ENCODE data around the gene MAP6. TPM values are rescaled to one million over a fixed set of nuclear protein-coding genes. Genes with fewer than 3 reads are reported as not detected.
A peak's percentile ranks its signal among the peaks of the same experiment; 100 is the strongest.
"Not testable (repeated sequence)": the region's sequence is repeated elsewhere in the genome, so short reads cannot be mapped to it uniquely, and the experiment has no call there.

The MAP6 gene
- total RNA-seq, 2 donors from 2014 or later, result 0.14 TPM; not detected in 1

DNA sequence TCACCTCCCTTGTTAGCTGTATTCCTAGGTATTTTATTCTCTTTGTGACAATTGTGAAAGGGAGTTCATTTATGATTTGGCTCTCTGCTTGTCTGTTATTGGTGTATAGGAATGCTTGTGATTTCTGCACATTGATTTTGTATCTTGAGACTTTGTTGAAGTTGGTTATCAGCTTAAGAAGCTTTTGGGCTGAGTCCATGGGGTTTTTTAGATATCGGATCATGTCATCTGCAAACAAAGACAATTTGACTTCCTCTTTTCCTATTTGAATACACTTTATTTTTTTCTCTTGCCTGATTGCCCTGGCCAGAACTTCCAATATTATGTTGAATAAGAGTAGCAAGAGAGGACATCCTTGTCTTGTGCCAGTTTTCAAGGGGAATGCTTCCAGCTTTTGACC, 15.0 kb upstream of the MAP6 start:
- not testable (repeated sequence) for DNase-seq (ENCODE audit: low spot score); H3K4me3 Mint-ChIP-seq; H3K4me1 Mint-ChIP-seq (ENCODE audit: low read depth in 2 of 2); H3K27ac Mint-ChIP-seq; ATAC-seq
- Mint-ChIP-seq H3K27me3 (peaks cover 44 to 55% of the 10 kb centered on the region in 2 donors), H3K9me3 (peaks cover 12% of the 10 kb centered on the region), H3K36me3 (peaks cover 36% of the 10 kb centered on the region)

DNA sequence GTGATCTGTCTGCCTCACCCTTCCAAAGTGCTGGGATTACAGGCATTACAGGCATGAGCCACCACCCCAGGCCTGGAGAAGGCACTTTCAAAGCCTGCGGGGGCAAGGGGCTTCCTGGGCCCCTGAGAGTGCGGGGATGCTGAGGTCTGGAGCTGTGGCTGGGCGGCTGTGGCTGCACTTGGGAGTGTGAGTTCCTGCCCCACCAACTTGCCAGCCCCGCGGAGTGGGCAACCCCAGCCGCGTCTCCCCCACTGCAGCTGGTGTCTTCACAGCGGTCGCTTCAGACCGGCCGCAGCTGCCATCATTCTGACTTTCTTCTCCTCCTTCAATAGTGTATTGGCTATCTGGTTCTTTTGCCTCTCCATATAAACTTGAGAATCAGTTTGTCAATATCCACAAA, 10.7 kb upstream of the MAP6 start:
- peaks cover under 1% of the 10 kb centered on the region for H3K9me3 Mint-ChIP-seq
- ATAC-seq (no peak), DNase-seq (ENCODE audit: low spot score) (no peak)
- peaks cover 0 to 5% of the 10 kb centered on the region in 2 donors for H3K4me1 Mint-ChIP-seq (ENCODE audit: low read depth in 2 of 2)
- H3K27me3 Mint-ChIP-seq, result peaks cover 32 to 42% of the 10 kb centered on the region in 2 donors
- peaks cover 11% of the 10 kb centered on the region for H3K36me3 Mint-ChIP-seq
- no peak overlapping the region for H3K4me3 Mint-ChIP-seq
- H3K27ac Mint-ChIP-seq, result no peak overlapping the region

DNA sequence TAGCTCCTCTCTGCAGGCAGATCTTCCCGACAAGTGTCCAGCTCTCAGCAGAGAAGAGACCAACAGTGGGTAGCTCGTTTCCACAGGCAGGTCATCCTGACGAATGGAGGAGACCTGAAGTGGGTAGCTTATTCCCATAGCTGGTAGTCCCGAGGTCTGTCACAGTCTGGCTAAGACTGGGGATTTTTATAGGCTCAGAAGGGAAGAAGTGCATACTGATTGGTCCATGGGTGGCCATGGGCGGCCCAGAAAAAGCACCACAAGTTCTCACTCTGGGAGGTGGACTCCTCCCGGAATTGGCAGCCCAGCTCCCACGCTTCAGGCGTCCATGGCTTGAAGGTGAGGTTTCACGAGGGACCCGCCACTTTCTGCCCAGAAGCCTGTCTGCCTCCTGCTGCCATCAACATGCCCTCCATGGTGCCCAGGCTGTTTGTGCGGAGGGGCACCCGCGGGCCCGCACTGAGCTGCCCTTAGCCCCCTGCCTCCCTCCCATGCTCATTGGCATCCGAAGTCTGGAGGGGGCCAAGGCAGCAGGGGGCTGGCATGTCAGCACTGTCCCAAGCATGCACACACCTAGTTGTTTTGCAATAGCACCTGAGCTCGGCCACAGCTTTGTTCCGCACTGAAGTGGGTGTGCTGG, 9.9 kb upstream of the MAP6 start:
- H3K27ac Mint-ChIP-seq, result no peak overlapping the region
- H3K27me3 Mint-ChIP-seq, result peaks cover 28 to 34% of the 10 kb centered on the region in 2 donors
- no peaks in the 10 kb centered on the region for H3K9me3 Mint-ChIP-seq
- H3K4me1 Mint-ChIP-seq (ENCODE audit: low read depth in 2 of 2), result peaks cover 4 to 5% of the 10 kb centered on the region in 2 donors
- no peak overlapping the region for H3K4me3 Mint-ChIP-seq
- H3K36me3 Mint-ChIP-seq, result peaks cover 9% of the 10 kb centered on the region
- DNase-seq (ENCODE audit: low spot score) (no peak), ATAC-seq (no peak)

DNA sequence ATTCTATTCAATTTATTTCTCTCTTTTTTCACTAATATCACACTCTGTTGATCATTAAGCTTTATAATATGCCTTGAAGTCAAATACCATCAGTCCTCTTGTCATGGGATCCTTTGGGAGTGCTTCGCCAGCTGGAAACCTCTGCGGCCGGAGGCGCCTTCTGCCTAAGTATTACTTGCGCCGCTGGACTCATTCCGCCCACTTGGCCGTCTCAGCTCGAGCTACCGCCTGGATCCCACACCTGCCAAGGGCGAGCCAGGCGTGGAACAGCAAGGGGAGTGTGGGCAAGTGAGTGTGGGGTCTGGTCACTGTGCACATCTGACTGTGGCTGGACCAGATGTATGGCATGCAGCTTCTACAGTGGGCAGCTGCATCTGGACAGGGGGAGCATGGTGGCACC, 9.1 kb upstream of the MAP6 start:
- Mint-ChIP-seq H3K4me1 (ENCODE audit: low read depth in 2 of 2) (peaks cover 5 to 6% of the 10 kb centered on the region in 2 donors), H3K9me3 (no peaks in the 10 kb centered on the region), H3K36me3 (peaks cover 7% of the 10 kb centered on the region), H3K4me3 (no peak overlapping the region), H3K27me3 (peaks cover 20 to 26% of the 10 kb centered on the region in 2 donors), H3K27ac (no peak overlapping the region)
- no peak for DNase-seq (ENCODE audit: low spot score)
- no peak for ATAC-seq

DNA sequence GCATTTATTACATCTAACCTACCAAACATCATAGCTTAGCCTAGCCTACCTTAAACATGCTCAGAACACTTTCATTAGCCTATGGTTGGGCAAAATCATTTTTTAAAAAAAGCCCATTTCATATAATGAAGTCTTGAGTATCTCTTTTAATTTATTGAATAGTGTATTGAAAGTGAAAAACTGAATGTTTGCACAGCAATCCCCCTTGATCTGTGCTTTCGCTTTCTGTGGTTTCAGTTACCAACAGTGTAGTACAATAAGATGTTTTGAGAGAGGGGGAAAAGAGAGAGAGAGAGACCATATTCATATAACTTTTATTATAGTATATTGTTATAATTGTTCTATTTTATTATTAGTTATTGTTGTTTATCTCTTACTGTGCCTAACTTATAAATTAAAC, 8.4 kb upstream of the MAP6 start:
- Mint-ChIP-seq H3K9me3 (no peaks in the 10 kb centered on the region), H3K4me1 (ENCODE audit: low read depth in 2 of 2) (peaks cover 5 to 6% of the 10 kb centered on the region in 2 donors), H3K27me3 (peaks cover 16 to 23% of the 10 kb centered on the region in 2 donors), H3K4me3 (no peak overlapping the region), H3K27ac (no peak overlapping the region), H3K36me3 (peaks cover 5% of the 10 kb centered on the region)
- ATAC-seq, result no peak
- no peak for DNase-seq (ENCODE audit: low spot score)

DNA sequence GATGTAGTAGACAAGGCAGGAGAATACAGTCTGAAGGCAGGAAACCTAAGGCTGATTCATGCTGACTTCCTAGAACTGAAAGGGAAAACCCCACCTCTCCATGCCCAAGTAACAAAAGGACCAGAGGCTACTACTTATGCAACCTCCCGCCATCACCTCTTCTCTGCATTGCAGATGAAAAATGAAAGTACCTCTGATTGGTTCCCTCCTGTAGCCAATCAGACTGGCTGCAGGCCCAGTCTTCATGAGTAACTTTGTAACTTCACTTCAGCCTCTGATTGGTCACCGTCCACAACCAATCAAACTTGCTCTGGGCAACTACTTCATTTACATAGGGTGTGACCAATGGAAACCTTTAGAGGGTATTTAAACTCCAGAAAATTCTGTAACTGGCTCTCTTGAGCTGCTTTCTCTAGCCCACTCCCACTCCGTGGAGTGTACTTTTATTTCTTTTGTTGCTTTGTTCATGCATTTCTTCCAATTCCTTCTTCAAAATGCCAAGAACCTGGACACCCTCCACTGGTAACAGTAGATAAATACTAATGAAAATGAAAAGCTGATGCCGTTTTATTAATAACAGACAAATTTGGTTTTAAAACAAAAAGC, 5.2 kb upstream of the MAP6 start:
- Mint-ChIP-seq H3K27ac (peak overlapping the region; percentile 37 to 43), H3K27me3 (peaks cover 29 to 48% of the 10 kb centered on the region in 2 donors), H3K4me3 (peak overlapping the region; percentile 17), H3K4me1 (ENCODE audit: low read depth in 2 of 2) (peaks cover 5 to 6% of the 10 kb centered on the region in 2 donors), H3K9me3 (no peaks in the 10 kb centered on the region), H3K36me3 (peaks cover 10% of the 10 kb centered on the region)
- DNase-seq (ENCODE audit: low spot score) (peak; percentile 85), ATAC-seq (peak; percentile 98 to 99)

DNA sequence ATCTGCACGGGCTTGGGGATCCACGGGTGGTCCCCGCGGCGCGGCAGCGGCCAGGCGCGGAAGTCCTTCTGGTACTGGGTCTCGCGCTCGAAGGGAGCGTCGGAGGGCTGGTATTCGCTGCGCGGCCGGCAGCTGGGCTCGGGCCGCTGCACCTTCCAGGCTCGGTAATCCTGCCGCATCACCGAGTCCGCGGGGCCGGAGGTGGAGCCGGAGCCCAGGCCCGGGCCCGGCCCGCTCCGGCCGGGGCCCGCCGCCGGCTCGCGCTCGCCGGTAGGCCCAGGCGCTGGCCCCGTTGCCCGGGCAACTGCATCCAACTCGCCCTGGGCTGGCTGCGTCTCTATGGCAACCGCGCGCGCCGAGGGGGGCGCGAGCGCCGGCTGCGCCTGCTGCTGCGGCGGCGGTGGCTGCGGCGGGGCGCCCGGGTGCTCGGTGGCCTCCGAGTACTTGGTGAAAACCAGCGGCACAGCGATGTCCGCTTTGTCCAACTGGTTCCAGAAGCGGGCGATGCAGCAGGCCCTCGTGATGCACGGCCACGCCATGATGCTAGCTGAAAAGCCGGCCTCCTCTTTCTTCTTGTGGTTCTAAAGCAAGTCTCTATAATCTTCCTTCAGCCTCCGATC, 897 bp downstream of the MAP6 start:
- no peak for DNase-seq (ENCODE audit: low spot score)
- Mint-ChIP-seq H3K36me3 (peaks cover 10% of the 10 kb centered on the region), H3K4me3 (peak overlapping the region; percentile 89), H3K27ac (no peak overlapping the region), H3K27me3 (peaks cover 52 to 77% of the 10 kb centered on the region in 2 donors), H3K4me1 (ENCODE audit: low read depth in 2 of 2) (peaks cover 11 to 13% of the 10 kb centered on the region in 2 donors), H3K9me3 (no peaks in the 10 kb centered on the region)
- peak; percentile 67 to 72 for ATAC-seq

DNA sequence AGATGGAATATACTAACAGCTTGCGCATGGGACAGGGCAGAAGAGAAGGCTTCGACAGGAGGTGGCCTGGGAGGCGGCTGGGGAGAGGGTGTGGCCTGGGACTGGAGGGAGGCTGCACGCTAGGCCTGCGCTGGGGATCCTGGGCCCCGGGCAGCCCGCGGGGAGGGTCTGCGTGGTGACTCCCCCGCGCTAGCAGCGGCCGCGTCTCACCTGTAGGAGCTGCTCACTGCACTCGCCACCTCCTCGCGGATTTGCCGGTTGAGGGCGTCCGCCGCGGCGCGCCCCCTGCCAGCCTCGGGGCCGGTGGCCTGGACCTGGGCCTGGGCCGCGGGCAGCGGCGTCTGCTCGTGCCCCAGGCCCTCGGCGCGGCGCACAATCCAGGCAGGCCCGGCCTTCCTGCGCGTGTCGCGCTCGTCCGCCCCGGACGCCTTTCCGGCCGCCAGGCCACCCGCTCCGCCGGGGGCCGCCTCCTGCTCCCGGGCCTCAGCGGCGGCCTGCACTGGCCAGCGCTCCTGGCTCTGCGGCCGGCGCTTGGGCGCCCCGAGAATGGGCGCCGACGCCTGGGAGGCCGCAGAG, 1.5 kb downstream of the MAP6 start:
- H3K27ac Mint-ChIP-seq, result no peak overlapping the region
- H3K27me3 Mint-ChIP-seq, result peaks cover 51 to 74% of the 10 kb centered on the region in 2 donors
- peaks cover 11 to 13% of the 10 kb centered on the region in 2 donors for H3K4me1 Mint-ChIP-seq (ENCODE audit: low read depth in 2 of 2)
- ATAC-seq, result peak; percentile 70 to 75
- DNase-seq (ENCODE audit: low spot score), result no peak
- no peaks in the 10 kb centered on the region for H3K9me3 Mint-ChIP-seq
- H3K4me3 Mint-ChIP-seq, result peak overlapping the region; percentile 86
- peaks cover 6% of the 10 kb centered on the region for H3K36me3 Mint-ChIP-seq

DNA sequence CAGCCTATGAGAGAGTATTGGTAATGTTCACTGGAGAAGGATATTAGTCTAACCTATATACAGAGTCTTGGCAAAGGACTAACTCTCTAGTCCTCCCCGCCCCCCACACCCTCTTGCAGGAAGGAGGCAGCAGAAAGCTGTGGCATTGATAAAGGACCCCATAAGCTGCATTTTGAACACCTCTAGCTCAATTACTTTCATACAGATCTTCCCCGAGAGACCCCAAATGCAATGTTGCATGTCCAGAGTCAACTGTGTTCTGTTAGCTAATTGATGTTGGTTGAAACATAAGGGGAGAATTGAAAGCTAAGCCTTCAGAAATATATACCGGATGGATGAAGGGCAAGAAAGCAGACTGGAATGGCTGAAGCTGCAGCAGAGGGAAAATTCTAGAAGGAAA, 2.8 kb downstream of the MAP6 start:
- no peak for DNase-seq (ENCODE audit: low spot score)
- Mint-ChIP-seq H3K4me3 (peak overlapping the region; percentile 86), H3K27me3 (peaks cover 45 to 64% of the 10 kb centered on the region in 2 donors), H3K27ac (no peak overlapping the region), H3K9me3 (no peaks in the 10 kb centered on the region), H3K36me3 (no peaks in the 10 kb centered on the region), H3K4me1 (ENCODE audit: low read depth in 2 of 2) (peaks cover 11 to 13% of the 10 kb centered on the region in 2 donors)
- ATAC-seq, result no peak

DNA sequence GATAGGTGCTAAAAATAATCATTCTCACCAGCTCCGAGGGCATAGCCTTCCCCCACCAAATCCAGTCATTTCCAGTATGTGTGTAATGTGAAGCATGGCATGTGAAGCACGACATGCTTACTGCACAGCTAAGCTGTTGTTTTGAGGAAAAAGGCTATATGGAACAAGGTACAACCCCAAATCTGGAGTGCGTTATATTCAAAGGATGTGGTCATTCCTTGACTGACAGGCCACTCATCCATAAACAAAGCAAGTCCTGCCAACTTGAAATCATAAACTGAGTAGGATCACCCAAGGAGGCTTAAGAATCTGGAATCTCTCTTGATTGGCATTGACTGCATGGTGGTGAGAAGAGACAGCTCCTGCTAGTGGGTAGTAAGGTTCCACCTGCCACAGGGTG, 3.7 kb downstream of the MAP6 start:
- no peaks in the 10 kb centered on the region for H3K36me3 Mint-ChIP-seq
- H3K27me3 Mint-ChIP-seq, result peaks cover 42 to 62% of the 10 kb centered on the region in 2 donors
- ATAC-seq (no peak), DNase-seq (ENCODE audit: low spot score) (no peak)
- H3K27ac Mint-ChIP-seq, result no peak overlapping the region
- no peak overlapping the region for H3K4me3 Mint-ChIP-seq
- peaks cover 11 to 13% of the 10 kb centered on the region in 2 donors for H3K4me1 Mint-ChIP-seq (ENCODE audit: low read depth in 2 of 2)
- no peaks in the 10 kb centered on the region for H3K9me3 Mint-ChIP-seq

DNA sequence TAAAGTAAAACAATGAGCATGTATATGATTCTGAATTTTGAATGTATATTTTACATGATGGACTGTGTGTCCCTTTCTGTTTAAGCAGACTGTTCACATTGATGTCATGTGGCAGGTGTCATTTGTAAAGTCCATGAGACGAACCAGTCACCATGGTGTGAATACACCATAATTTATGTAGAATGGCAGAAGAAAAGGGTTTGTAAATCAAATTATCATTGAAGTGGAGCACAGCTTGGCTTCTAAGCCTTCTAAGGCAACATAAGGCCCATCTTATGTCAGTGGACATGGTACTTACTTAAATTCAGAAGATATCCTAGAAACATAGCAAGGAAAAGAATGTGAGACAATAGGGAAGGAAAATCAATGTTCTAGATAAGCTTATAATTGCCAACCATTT, 4.4 kb downstream of the MAP6 start:
- Mint-ChIP-seq H3K4me1 (ENCODE audit: low read depth in 2 of 2) (peaks cover 11 to 13% of the 10 kb centered on the region in 2 donors), H3K4me3 (no peak overlapping the region), H3K9me3 (no peaks in the 10 kb centered on the region), H3K27ac (no peak overlapping the region), H3K27me3 (peaks cover 41 to 59% of the 10 kb centered on the region in 2 donors), H3K36me3 (no peaks in the 10 kb centered on the region)
- DNase-seq (ENCODE audit: low spot score) (no peak), ATAC-seq (no peak)

DNA sequence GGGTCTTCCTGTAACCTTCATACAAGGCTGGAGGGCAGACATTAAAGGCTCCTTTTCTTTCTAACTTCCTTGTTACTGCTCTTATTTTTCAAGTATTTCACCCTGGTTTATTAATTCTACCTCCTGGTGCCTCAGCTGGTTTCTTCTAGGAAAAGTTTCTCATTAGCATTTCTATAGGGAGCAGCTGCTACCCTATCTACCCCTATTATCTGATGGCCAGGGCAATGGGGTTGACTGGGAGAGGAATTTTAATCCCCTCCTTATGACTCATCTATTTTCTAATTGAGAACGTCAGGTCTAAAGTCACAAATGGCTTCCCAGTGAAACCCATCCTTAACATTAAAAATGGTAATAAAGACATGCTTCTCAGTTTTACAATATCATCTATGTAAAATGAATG, 5.0 kb downstream of the MAP6 start:
- no peaks in the 10 kb centered on the region for H3K36me3 Mint-ChIP-seq
- H3K27ac Mint-ChIP-seq, result no peak overlapping the region

DNA sequence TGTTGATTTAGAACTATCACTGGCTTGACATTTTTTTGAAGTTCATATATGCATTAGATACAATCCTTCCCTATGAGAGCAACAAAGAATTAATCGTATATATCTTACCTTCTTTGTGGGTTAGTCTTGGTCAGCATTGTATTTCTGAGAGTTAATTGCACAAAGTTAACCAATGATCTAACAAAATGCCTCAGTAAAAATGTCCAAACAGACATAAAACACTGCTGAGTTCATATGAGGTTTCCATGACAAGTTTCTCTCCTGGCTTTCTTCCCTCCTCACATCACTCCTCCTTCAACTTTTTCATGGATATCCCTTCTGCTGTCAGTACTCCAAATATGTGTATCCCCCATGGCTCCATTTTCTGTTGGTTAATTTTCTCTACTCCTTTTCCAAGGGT, 9.0 kb downstream of the MAP6 start:
- H3K36me3 Mint-ChIP-seq, result no peaks in the 10 kb centered on the region
- peaks cover 32 to 50% of the 10 kb centered on the region in 2 donors for H3K27me3 Mint-ChIP-seq
- ATAC-seq (no peak), DNase-seq (ENCODE audit: low spot score) (no peak)
- no peaks in the 10 kb centered on the region for H3K9me3 Mint-ChIP-seq
- no peak overlapping the region for H3K4me3 Mint-ChIP-seq
- H3K27ac Mint-ChIP-seq, result no peak overlapping the region
- peaks cover under 1 to 3% of the 10 kb centered on the region in 2 donors for H3K4me1 Mint-ChIP-seq (ENCODE audit: low read depth in 2 of 2)

More for the DNA sequence above, 5.0 kb downstream of the MAP6 start:
- Mint-ChIP-seq H3K27me3 (peaks cover 41 to 62% of the 10 kb centered on the region in 2 donors), H3K9me3 (no peaks in the 10 kb centered on the region), H3K4me1 (ENCODE audit: low read depth in 2 of 2) (peaks cover 11 to 13% of the 10 kb centered on the region in 2 donors), H3K4me3 (no peak overlapping the region)
- ATAC-seq (no peak), DNase-seq (ENCODE audit: low spot score) (no peak)
